NCI-H2029 (cell line): Measurements from ENCODE around the gene OR10P1.

ENCODE experiments used
- DNase-seq: peaks from one replicate; lab custom pipeline; 2025; lab: John Stamatoyannopoulos, UW

Gene OR10P1

DNA sequence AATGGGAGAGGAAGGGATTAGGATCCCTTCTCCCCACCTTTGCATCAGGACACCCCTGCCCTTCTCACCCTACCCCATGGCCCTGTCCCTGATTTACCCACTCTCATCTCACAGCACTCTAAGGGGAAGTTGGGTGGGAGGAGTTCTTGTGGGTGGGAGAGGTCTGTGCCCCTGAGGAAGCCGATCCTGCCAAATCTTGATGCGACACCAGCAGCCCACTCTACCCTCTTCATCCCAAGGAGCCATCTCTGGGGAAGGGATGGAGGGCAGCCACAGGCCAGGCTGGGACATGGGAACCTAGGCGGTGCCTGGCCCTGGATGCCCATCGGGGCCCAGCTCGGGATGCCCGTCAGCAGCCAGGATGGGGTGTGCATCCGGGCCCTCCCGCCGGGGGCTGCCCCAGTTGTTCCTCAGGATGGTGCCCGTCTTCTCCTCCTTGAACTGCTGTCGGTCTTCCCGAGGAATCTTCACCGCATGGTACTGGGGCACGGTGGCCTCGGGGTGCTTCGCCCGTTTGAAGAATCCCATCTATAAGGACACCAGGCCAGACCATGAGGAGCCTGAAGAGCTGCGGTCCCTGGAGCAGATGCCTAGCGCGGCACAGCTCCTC lies 48.2 kb downstream of the OR10P1 start:
- no peak for DNase-seq

DNA sequence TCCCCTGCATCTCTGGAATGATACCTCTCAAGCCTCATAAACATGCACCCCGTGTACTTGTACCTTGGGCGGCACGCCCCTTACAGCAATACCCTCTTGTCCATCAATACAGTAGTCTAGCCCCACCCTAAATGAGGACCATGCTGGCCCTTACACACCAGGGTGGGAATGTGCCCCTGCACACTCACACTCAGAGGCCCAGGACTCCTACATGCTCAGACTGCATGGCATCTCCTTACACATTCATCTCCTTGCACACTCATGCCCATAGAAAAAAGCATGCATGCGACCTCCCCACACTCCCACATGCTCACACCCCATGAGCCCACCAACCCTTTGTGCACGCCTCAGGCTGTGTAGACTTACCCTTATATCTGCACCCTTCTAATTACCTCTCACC lies 49.0 kb downstream of the OR10P1 start:
- no peak for DNase-seq

DNA sequence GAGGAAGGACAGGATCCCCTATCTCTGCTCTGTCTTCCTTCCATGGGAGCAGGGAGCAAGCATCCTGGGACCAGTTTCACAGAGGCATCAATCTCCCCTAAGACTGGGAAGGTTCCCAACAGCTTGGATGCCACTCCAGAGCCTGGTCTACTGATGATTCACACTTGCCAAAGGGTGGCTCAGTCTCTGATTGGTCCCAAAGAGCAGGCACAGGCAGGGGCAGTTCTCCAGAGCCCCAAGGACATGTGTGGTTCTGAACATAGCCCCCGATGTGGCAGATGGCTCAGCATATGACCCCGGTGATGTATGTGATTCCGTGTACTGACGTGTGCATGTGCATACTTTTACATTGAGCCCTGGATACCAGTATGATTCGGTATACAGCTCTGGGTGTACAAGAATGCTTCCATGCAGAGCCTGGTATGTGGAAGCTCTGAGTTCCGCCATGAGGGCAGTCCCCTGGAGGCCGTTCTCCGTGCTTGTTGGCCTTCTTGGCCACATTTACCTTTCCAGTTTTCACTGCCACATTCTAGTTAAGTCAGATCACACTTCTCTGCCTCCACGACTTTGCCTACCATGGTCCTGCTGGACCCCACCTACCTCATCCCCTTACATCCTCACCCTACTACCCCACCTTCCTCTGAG lies 49.8 kb downstream of the OR10P1 start:
- DNase-seq: no peak
